T-helper 1 cell treated with Interleukin-12 subunit alpha and Interleukin-12 subunit beta and Interleukin-4 antibody, amounts not matched to agents 30 ng/mL and 1 ng/mL, for 36 hours (primary cell): ENCODE results near the gene HS1BP3. TPM values are rescaled to one million over a fixed set of nuclear protein-coding genes. Genes with fewer than 3 reads are reported as not detected.

ENCODE experiments used
- intact Hi-C: fragments of 100-400 bp; cut with micrococcal nuclease; formaldehyde crosslinking; loops from one replicate; pipeline ENCODE4 v1.15.1; 2024
- total RNA-seq: library from RNA; stranded (reverse); gene quantifications from 2 replicates; pipeline ENCODE4 v1.2.3, GENCODE V29; 2022

Gene HS1BP3
- total RNA-seq, 1 donor from 2014 or later = 14.1 TPM

DNA sequence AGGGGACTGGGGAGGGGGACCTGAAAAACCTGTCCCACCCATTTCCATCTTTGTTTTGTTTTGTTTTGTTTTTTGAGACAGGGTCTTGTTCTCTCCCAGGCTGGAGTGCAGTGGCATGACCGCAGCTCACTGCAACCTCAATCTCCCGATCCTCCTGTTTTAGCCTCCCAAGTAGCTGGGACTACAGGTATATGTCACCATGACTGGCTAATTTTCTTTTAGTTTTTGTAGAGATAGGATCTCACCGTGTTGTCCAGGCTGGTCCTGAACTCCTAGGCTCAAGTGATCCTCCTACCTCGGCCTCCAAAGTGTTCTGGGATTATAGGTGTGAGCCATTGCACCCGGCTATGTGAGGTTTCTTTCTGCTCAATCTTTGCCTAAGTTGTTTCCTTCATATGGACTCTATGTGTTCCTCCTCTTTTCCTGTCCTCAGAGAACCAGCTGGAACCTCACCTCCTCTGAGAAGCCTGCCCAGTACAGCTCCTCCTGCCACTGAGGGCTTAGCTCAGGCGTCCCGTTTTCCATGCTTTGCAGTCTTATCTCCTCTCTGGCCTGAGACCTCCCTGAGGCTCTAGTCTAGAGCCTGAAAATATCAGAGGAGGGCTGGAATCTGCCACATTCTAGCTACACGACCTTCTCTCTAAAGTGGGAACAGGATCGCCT lies 74.8 kb downstream of the HS1BP3 start:
- intact Hi-C loops = loop anchor here (1.0 to 2.0 kb wide), 8 partner anchors 67 to 675 kb away; partner anchors contain the start of genes HS1BP3, PUM2, RHOB and TTC32

GRCh38 chr2:20575414-20575813 lies 75.5 kb downstream of the HS1BP3 start:
- intact Hi-C loops = no loop called here

GRCh38 chr2:20574930-20575329 lies 76.0 kb downstream of the HS1BP3 start:
- intact Hi-C loops = no loop called here

DNA sequence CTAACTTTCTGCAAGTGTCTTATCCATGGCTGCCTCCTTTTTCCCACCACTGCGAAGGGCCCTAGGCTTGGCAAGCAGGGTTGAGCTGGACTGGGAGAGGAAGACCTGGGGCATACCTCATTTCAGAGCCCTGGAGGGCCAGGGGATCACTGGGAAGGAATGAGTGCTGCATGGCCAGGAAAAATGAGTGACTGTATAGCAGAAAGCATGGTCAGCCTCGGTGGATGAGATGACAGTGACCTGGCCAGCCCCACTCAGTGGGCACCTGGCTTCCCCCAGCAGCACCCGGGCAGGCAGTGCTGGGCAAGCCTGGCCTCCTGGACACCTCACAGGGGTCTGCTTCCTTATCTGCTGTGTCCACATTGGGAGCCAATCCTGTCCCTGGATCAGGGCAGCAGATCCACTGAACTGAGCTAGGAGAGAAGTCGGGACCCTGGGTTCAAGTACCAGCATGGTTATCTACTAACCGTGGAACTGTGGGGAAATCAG lies 76.4 kb downstream of the HS1BP3 start:
- intact Hi-C loops = no loop called here

GRCh38 chr2:20573620-20574422 lies 77.1 kb downstream of the HS1BP3 start:
- intact Hi-C loops = no loop called here

GRCh38 chr2:20572221-20572620 lies 78.7 kb downstream of the HS1BP3 start:
- intact Hi-C loops = no loop called here

DNA sequence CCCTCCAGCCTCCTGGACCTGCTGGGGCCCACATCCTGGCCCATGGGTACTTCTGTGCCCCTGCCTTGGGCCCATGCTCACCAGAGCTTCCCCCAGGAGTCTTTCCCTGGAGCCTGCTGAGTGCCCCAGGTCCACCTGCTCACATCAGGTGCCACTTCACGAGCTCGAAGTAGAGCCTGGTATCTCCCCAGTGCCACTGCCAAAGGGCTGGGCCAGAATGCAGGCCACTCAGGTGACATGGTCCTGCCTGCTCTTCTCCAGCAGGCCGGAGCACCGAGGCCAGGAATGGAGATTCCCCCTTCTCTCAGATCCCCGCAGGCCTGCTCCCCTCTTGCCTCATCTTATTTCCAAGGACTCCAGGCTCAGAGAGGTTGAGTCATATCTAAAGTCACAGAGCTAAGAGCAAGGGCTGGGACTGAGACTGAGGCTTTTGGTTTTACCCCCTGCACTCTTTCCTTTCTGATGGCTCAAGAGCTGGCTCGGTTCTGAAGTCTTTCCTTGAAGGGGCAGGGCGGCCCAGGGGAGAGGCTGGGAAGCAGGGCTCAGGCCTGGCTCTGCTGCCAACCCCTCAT lies 79.2 kb downstream of the HS1BP3 start:
- intact Hi-C loops = no loop called here

DNA sequence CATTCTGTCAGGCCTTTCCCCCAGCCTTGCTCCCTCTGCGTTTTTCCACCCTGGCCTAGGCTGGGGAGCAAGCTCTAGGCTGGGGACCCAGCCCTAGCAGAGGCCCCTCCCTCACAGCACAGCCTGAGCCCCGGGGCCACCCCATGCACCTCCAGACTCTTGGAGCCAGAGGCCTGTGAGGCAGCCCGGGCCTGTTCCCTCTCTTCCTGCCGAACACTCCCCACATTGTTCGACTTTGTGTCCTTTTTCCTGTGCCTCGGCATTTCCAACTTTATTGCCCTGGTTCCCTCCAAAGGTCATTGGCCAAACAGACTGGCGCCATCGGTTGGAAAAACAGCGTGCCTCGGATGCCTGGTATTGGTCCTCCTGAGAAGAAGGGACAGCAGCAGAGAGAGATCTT lies 79.7 kb downstream of the HS1BP3 start:
- intact Hi-C loops = no loop called here

- intact Hi-C loops = no loop called here
These were observed 80.6 kb downstream of the HS1BP3 start for GRCh38 chr2:20570249-20570648.

- intact Hi-C loops = no loop called here
These were observed 81.3 kb downstream of the HS1BP3 start for GRCh38 chr2:20569464-20570223.

- intact Hi-C loops = no loop called here
These were observed 82.1 kb downstream of the HS1BP3 start for GRCh38 chr2:20568501-20569463.

- intact Hi-C loops = no loop called here
These were observed 83.0 kb downstream of the HS1BP3 start for GRCh38 chr2:20567926-20568179.

Other genes with a start within 250 kb of the HS1BP3 start
- gene RHOB, start 204.0 kb downstream of the HS1BP3 start, total RNA-seq = 3.5 and 4.2 TPM in 2 replicates
- gene GDF7, start 16.0 kb upstream of the HS1BP3 start, total RNA-seq = not detected in 2 replicates
- 24.7 and 26.8 TPM in 2 replicates for gene LDAH, start 172.0 kb upstream of the HS1BP3 start, total RNA-seq